Loucy (cell line): ENCODE measurements around the gene RIPK4.

Source experiments
- H2AFZ ChIP-seq: fragments of 200-600 bp; sonication (generic); 2 replicates; pipeline ENCODE4 v1.6.0; 2016; ENCODE audit warnings: antibody characterized with exemption, mild to moderate bottlenecking, low read length, moderate library complexity
- H3F3A ChIP-seq: fragments of 200-600 bp; 2 replicates; pipeline ENCODE4 v1.6.0; 2016; ENCODE audit warnings: antibody characterized with exemption, low read depth, mild to moderate bottlenecking
- H3K27me3 ChIP-seq: fragments of 200-600 bp; sonication (generic); 2 replicates; pipeline ENCODE4 v1.6.1; 2014; ENCODE audit warnings: low read length, mild to moderate bottlenecking; ENCODE audit not compliant: insufficient read depth, poor library complexity, severe bottlenecking
- H3K36me3 ChIP-seq: fragments of 200-600 bp; sonication (generic); 2 replicates; pipeline ENCODE4 v1.6.1; 2016; ENCODE audit warnings: low read length; ENCODE audit not compliant: insufficient read depth
- H3K4me1 ChIP-seq: fragments of 200-600 bp; sonication (generic); 2 replicates; pipeline ENCODE4 v1.5.1; 2014; ENCODE audit warnings: low read length, mild to moderate bottlenecking; ENCODE audit not compliant: insufficient read depth, poor library complexity, severe bottlenecking
- H3K4me2 ChIP-seq: fragments of 200-600 bp; sonication (generic); 2 replicates; pipeline ENCODE4 v1.6.0; 2014; ENCODE audit warnings: antibody characterized with exemption, low read length, low read depth, mild to moderate bottlenecking; ENCODE audit not compliant: poor library complexity, severe bottlenecking
- H3K4me3 ChIP-seq: fragments of 200-600 bp; sonication (generic); 2 replicates; pipeline ENCODE4 v1.5.1; 2014; ENCODE audit warnings: low read length, mild to moderate bottlenecking, mixed read lengths; ENCODE audit not compliant: poor library complexity, severe bottlenecking
- H3K79me2 ChIP-seq: fragments of 200-600 bp; sonication (generic); 2 replicates; pipeline ENCODE4 v1.6.1; 2014; ENCODE audit warnings: low read length; ENCODE audit not compliant: insufficient read depth
- H3K9ac ChIP-seq: fragments of 200-600 bp; sonication (generic); 2 replicates; pipeline ENCODE4 v1.6.0; 2014; ENCODE audit warnings: mild to moderate bottlenecking, low read depth, low read length, moderate library complexity; ENCODE audit not compliant: poor library complexity, severe bottlenecking
- H3K9me2 ChIP-seq: fragments of 200-600 bp; sonication (generic); replicated peaks from 2 replicates; pipeline ENCODE4 v1.6.1; 2016; ENCODE audit warnings: low read depth, low read length, mixed read lengths
- H3K9me3 ChIP-seq: fragments of 200-600 bp; sonication (generic); 2 replicates; pipeline ENCODE4 v1.6.1; 2014; ENCODE audit warnings: mild to moderate bottlenecking, antibody characterized with exemption, low read length, low read depth; ENCODE audit not compliant: insufficient read depth
- H4K20me1 ChIP-seq: fragments of 200-600 bp; sonication (generic); 2 replicates; pipeline ENCODE4 v1.6.0; 2014; ENCODE audit warnings: antibody characterized with exemption, low read length, mild to moderate bottlenecking; ENCODE audit not compliant: insufficient read depth, poor library complexity, severe bottlenecking
- CTCF ChIP-seq: fragments of 200-600 bp; sonication (generic); conservative IDR thresholded peaks from 2 replicates; pipeline ENCODE4 v1.5.1; 2014; ENCODE audit warnings: mild to moderate bottlenecking, antibody characterized with exemption, low read length
- EZH2phosphoT487 ChIP-seq: fragments of 200-600 bp; IDR thresholded peaks from 2 replicates; pipeline ENCODE4 v1.6.1; 2018; ENCODE audit warnings: antibody characterized with exemption, mild to moderate bottlenecking, moderate library complexity, borderline replicate concordance

The RIPK4 gene

GRCh38 chr21:41812679-41813078, 45.8 kb upstream of the RIPK4 start:
- Histone ChIP-seq H3K4me3 (no peak overlapping the region), H3K4me1 (peaks cover 3% of the 10 kb centered on the region), H3K9me3 (no peaks in the 10 kb centered on the region), H3K4me2 (no peak overlapping the region), H2AFZ (no peak overlapping the region), H4K20me1 (no peaks in the 10 kb centered on the region), H3K9ac (no peak overlapping the region), H3K36me3 (peaks cover 17% of the 10 kb centered on the region; the same call in 1 of the 2 replicates), H3F3A (no peaks in the 10 kb centered on the region), H3K79me2 (no peaks in the 10 kb centered on the region), H3K27me3 (no peaks in the 10 kb centered on the region), H3K9me2 (no peaks in the 10 kb centered on the region)
- no peak for TF ChIP-seq CTCF
- no peak for TF ChIP-seq EZH2phosphoT487

- H4K20me1 ChIP-seq: no peaks in the 10 kb centered on the region
- no peak overlapping the region for H3K4me3 ChIP-seq
- no peaks in the 10 kb centered on the region for H3K79me2 ChIP-seq
- H3K36me3 ChIP-seq: peaks cover 17% of the 10 kb centered on the region; the same call in 1 of the 2 replicates
- H3F3A ChIP-seq: no peaks in the 10 kb centered on the region
- H3K9me2 ChIP-seq: no peaks in the 10 kb centered on the region
- no peak overlapping the region for H2AFZ ChIP-seq
- H3K4me1 ChIP-seq: no peaks in the 10 kb centered on the region
- no peak overlapping the region for H3K4me2 ChIP-seq
- H3K9ac ChIP-seq: no peak overlapping the region
- no peaks in the 10 kb centered on the region for H3K9me3 ChIP-seq
- no peak for TF ChIP-seq EZH2phosphoT487
- no peak for TF ChIP-seq CTCF
- no peaks in the 10 kb centered on the region for H3K27me3 ChIP-seq
Observed at GRCh38 chr21:41810597-41810932, 43.7 kb upstream of the RIPK4 start.

DNA sequence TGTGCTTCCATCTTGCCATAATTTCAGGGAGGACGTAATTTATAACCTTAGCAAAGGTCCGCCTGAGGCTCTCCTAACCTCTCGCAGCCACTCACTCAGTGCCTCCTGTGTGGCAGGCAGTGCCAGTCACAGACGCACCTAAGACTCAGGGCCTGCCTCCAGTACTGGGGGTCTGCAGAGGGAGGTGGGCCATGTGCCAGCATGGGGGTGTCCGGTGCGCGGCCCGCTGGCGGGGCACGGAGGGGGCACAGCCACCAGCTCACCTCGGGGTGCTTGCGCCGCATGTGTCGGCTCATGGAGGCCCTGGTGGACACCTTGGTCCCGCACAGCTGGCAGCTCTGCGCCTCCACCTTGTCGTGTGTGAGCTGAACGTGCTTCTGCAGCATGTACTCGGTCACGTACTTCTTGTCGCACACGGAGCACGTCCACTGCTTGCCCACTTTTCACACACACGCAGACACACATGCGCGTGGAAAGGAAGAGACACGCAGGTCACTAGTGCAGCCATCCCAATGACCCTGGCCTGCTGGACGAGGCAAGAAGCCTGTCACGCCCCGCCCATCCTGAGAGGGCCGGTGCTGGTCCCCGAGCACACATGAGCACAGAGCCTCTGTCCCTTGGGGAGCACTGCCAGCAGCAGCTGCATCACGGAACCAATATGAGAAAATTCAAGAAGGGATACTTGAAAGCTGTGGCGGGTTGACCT, 43.2 kb upstream of the RIPK4 start:
- no peaks in the 10 kb centered on the region for H3F3A ChIP-seq
- H3K4me1 ChIP-seq: no peaks in the 10 kb centered on the region
- H3K36me3 ChIP-seq: peaks cover 17% of the 10 kb centered on the region; the same call in 1 of the 2 replicates
- no peaks in the 10 kb centered on the region for H4K20me1 ChIP-seq
- no peak for TF ChIP-seq CTCF
- no peak for TF ChIP-seq EZH2phosphoT487
- no peaks in the 10 kb centered on the region for H3K9me3 ChIP-seq
- no peak overlapping the region for H3K4me2 ChIP-seq
- no peak overlapping the region for H3K9ac ChIP-seq
- H2AFZ ChIP-seq: no peak overlapping the region
- H3K79me2 ChIP-seq: no peaks in the 10 kb centered on the region
- H3K27me3 ChIP-seq: no peaks in the 10 kb centered on the region
- H3K9me2 ChIP-seq: no peaks in the 10 kb centered on the region
- H3K4me3 ChIP-seq: no peak overlapping the region
